Measurements from ENCODE around the gene PPIA. TPM values are rescaled to one million over a fixed set of nuclear protein-coding genes. Genes with fewer than 3 reads are reported as not detected.
A peak's percentile ranks its signal among the peaks of the same experiment; 100 is the strongest.

The PPIA gene
- total and polyA plus RNA-seq, 3 donors from 2014 or later: 616 to 918 (median 873) TPM

GRCh38 chr7:44757739-44758138 is 38.7 kb upstream of the PPIA start:
- Histone ChIP-seq H3K27ac (no peak overlapping the region), H3K4me1 (peaks cover 28% of the 10 kb centered on the region), H3K9me3 (no peaks in the 10 kb centered on the region), H3K27me3 (no peaks in the 10 kb centered on the region), H3K4me3 (no peak overlapping the region), H3K36me3 (ENCODE audit: low read depth, missing control alignments) (no peaks in the 10 kb centered on the region)
- 82 to 96% methylated on average over 5 to 7 of the region's 7 CpGs for WGBS, 2 donors
- TF ChIP-seq POLR2A (IDR thresholded peaks at IDR 0.05) (no peak), CTCF (IDR thresholded peaks at IDR 0.05) (no peak)
- intact Hi-C loops (cut with DNase I; ENCODE audit: low total_unique reads): no loop called here
- DNase-seq: no peak

- 87 to 91% methylated on average over 5 to 9 of the region's 9 CpGs for WGBS, 2 donors
- Histone ChIP-seq H3K4me1 (peaks cover 28% of the 10 kb centered on the region), H3K27me3 (no peaks in the 10 kb centered on the region), H3K27ac (no peak overlapping the region), H3K4me3 (no peak overlapping the region), H3K9me3 (no peaks in the 10 kb centered on the region), H3K36me3 (ENCODE audit: low read depth, missing control alignments) (no peaks in the 10 kb centered on the region)
- intact Hi-C loops (cut with DNase I; ENCODE audit: low total_unique reads): no loop called here
- no peak for DNase-seq
- no peak for TF ChIP-seq POLR2A (IDR thresholded peaks at IDR 0.05)
- no peak for TF ChIP-seq CTCF (IDR thresholded peaks at IDR 0.05)
Observed at GRCh38 chr7:44759246-44759645, 37.2 kb upstream of the PPIA start.

- Histone ChIP-seq H3K27me3 (no peaks in the 10 kb centered on the region), H3K4me3 (no peak overlapping the region), H3K4me1 (peaks cover 27% of the 10 kb centered on the region), H3K9me3 (no peaks in the 10 kb centered on the region), H3K36me3 (ENCODE audit: low read depth, missing control alignments) (no peaks in the 10 kb centered on the region), H3K27ac (no peak overlapping the region)
- intact Hi-C loops (cut with DNase I; ENCODE audit: low total_unique reads): no loop called here
- 89 to 90% methylated on average over 6 to 18 of the region's 18 CpGs for WGBS, 2 donors
- TF ChIP-seq POLR2A (IDR thresholded peaks at IDR 0.05) (no peak), CTCF (IDR thresholded peaks at IDR 0.05) (no peak)
- DNase-seq: no peak
Observed at GRCh38 chr7:44760034-44760580, 36.4 kb upstream of the PPIA start.

DNA sequence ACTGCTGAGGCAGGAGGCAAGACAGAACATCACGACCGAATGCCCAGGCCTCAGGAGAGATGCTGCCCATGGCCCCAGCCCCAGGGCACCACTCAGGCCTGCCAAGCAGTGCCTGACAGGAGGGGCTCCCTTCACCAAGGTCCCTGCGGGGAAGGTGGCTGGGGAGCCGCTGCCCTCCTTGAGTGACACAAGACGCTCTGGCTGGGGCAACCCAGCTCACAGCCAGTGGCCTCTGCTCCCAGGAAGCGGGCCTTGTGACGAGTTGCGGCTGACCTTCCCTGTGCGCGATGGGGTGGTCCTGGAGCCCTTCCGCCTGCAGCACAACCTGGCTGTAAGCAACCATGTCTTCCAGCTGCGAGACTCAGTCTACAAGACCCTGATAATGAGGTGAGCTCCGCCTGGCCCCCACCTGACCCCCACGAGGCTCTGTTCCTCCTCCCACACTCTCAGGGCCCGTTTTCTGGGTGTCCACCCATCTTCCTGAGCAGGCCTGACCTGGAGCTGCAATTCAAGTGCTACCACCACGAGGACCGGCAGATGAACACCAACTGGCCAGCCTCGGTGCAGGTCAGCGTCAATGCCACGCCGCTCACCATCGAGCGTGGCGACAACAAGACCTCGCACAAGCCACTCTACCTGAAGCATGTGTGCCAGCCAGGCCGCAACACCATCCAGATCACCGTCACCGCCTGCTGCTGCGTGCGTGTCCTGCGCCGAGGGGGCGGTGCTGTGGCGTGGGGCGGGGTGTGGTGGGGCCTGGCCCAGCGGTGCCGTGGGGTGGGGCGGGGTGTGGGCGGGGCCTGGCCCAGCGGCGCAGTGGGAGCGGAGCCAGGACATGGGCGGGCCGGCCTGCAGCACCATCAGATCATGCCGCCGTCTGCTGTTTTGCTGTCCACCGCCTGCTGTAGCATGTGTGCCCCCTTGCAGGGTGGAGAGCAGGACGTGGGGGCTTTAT is 35.0 kb upstream of the PPIA start:
- Histone ChIP-seq H3K27me3 (no peaks in the 10 kb centered on the region), H3K27ac (peak overlapping the region in 1 of 2 donors; percentile 13), H3K36me3 (ENCODE audit: low read depth, missing control alignments) (no peaks in the 10 kb centered on the region), H3K9me3 (no peaks in the 10 kb centered on the region), H3K4me3 (peak overlapping the region in 1 of 2 donors; percentile 29), H3K4me1 (peaks cover 13% of the 10 kb centered on the region)
- DNase-seq: peak; percentile 51
- WGBS, 2 donors: 63 to 64% methylated on average over 33 to 48 of the region's 48 CpGs
- TF ChIP-seq POLR2A (IDR thresholded peaks at IDR 0.05) (no peak), CTCF (IDR thresholded peaks at IDR 0.05) (no peak)
- intact Hi-C loops (cut with DNase I; ENCODE audit: low total_unique reads): no loop called here

All from testis (tissue), 3 donors.